Right ventricle myocardium inferior (tissue), 1 donor: Measurements from ENCODE around the gene CAMSAP1. TPM values are rescaled to one million over a fixed set of nuclear protein-coding genes. Genes with fewer than 3 reads are reported as not detected.
A peak's percentile ranks its signal among the peaks of the same experiment; 100 is the strongest.
"Not testable (repeated sequence)": the region's sequence is repeated elsewhere in the genome, so short reads cannot be mapped to it uniquely, and the experiment has no call there.

Experiments used
- ATAC-seq: fragments of 200-7000 bp; cut with Tn5 transposase; one replicate; pipeline ENCODE4 v1.9.1; 2020; ENCODE audit warnings: mild to moderate bottlenecking, moderate library complexity
- DNase-seq: peaks from one replicate; pipeline ENCODE4 v3.0.0; 2021; ENCODE audit errors: missing footprints
- intact Hi-C: fragments of 100-400 bp; cut with DNase I; formaldehyde crosslinking; loops from one replicate; pipeline ENCODE4 v1.11.0; 2022
- total RNA-seq: library from RNA; stranded (reverse); fragmentation: NEBNext Ultra II Directional; extraction: Animal tissue kit (Norgen Biotek cat#: 25700); gene quantifications from one replicate; pipeline ENCODE4 v1.2.1, GENCODE V29; 2021
- donor health status: DM: no; HTN: yes; CAD: no; lungs with severe emphysema.

CAMSAP1 gene
- total RNA-seq, 1 donor from 2014 or later, result 17.6 TPM

DNA sequence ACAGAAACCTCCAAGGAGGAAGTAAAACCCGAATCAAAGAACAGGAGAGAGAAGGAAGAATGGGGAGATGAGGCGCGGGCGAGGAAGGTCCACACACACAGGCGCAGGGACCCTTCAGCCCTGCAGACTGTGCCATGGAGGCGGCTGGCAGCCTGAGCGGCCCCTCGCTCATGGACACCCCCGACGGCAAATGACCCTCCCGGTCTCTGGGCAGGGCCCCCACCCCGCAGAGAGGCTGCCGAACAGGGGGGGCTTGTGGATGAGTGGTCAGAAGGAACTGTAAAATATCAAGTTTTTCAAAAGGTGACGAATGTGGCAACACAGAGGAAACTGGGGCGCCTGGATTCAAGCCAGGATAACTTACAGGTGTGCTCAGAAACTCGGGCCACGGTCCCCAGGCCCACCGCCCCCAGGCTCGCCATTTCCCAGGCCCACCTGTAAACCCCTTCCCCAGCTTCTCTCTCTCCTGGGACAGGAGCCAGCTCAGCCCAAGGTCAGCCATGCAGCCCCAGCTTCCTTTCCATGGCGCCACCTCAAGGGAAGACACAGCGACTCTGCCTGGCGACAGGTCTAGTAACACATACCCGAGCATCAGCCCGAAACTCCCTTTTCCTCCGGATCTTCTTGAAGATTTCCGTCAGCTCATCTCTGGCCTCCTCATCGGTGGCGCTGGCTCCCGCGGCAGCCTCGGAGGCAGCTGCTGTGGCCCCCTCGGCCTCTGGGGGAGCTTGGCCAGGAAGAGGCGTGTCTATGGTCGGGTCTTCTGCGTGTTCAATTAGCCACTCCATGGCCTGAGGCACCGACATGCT, 37.3 kb upstream of the CAMSAP1 start:
- DNase-seq (peak; percentile 31), ATAC-seq (no peak)
- intact Hi-C loops, result loop anchor here (5.0 to 10.0 kb wide), 2 partner anchors 37 to 80 kb away; partner anchors contain the start of gene CAMSAP1

- intact Hi-C loops, result loop anchor here (10.0 kb wide), 1 partner anchor 79 kb away; no protein-coding TSS in a partner anchor
- ATAC-seq, DNase-seq: not testable (repeated sequence)
Observed at GRCh38 chr9:135943604-135944003, 36.3 kb upstream of the CAMSAP1 start.

GRCh38 chr9:135941288-135941995, 34.1 kb upstream of the CAMSAP1 start:
- DNase-seq, result no peak
- intact Hi-C loops, result loop anchor here (10.0 kb wide), 1 partner anchor 77 kb away; no protein-coding TSS in a partner anchor
- no peak for ATAC-seq

DNA sequence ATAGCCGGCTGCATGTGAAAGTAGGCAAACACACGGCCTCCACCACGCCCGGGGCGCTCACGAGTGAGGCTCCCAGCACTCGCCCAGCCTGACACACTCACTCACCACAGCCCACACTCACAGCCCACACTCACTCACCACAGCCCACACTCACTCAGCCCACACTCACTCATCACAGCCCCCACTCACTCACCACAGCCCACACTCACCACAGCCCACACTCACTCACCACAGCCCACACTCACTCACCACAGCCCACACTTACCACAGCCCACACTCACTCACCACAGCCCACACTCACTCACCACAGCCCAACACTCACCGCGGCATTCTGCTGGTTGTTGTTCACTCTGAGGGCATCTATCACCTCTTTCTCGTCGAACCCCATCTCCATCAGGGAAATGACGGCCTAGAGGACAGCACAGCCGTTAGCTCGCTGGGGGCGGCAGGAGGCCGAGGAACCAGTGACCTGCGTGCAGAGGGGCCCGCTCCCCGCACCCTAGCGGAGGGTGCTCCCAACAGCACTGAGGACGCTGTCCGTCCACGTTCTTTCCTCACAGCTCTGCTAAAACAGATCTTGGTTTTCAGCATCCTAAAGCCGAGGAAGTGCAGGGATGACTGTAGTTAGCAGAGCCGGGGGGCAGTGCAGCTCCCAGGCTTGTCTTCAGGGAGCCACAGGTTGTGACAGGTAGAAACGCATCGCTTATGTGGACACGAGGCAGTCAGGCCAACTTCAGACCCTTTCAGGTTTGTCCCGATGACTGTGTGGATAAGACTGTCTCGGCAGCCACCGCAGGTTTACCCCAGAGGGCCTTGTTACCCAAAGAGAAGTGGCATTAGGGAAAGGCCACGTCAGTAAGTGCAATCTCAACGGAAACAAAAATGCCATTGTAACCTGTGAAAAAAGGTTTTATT, 32.3 kb upstream of the CAMSAP1 start:
- intact Hi-C loops, result loop anchor here (10.0 kb wide), 1 partner anchor 75 kb away; no protein-coding TSS in a partner anchor
- ATAC-seq (no peak), DNase-seq (no peak)

DNA sequence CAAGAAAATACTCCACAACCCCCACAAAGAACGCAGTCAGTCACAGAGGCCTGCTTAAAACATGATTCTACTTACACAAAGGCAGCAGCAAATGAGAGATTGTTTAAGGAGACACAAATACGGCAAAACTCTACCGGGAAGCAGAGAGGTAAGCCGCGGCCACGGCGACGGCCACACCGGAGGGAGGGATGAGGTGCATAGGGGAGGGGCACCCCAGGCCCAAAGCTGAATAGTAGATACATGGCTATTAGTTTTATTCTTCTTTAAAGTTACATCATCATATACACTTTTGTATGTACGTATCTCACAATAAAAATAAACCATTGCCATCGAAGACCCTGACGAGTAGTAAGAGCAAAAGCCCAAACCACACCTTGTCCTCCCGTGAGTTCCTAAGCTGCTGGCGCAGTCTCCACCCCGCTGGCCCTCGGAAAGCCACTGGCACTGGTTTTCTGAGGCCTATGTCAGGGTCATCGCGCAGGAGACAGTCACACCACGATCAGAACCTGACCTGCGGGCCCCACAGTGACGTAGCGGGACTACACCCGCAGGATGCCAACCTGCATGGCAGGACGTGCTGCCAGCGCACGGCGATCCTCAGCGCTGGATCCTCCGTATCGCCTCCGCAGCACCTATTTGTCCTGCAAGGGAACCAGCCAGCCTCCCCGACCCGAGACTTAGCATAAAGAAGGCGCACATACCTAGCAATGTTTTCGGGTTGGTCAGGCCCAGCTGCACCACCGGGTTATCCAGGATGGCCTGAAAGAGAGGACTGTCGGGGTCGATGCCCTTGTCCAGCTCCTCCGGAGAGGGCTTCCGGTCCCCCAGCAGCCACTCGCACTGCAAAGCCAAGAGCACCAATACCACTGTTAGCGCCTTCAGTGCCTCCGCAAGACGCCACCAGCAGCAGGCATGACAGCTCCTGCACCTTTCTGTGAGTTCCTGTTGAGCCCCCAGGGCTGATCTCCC, 30.5 kb upstream of the CAMSAP1 start:
- intact Hi-C loops, result no loop called here
- DNase-seq (no peak), ATAC-seq (no peak)

DNA sequence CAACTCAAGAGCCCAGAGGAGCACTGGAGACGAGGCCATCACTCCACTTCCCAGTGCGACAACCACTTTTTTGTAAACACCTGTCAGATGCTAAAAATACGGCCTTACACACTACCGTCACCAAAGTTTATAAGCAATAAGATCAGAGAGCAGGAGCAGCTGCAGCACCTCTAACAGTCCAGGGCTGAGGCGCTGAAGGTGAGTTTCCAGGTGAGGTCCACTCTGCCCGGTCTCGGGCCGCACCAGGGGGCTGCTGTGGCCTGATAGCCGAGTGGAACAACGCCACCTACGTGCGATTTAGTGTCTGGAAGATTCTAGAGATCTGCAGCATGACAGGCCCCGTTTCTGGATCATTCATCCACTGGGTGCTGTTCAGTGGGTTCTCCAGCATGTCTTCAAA, 25.8 kb upstream of the CAMSAP1 start:
- intact Hi-C loops, result no loop called here
- no peak for ATAC-seq
- no peak for DNase-seq

GRCh38 chr9:135932656-135933055, 25.3 kb upstream of the CAMSAP1 start:
- DNase-seq (no peak), ATAC-seq (no peak)
- intact Hi-C loops, result no loop called here

DNA sequence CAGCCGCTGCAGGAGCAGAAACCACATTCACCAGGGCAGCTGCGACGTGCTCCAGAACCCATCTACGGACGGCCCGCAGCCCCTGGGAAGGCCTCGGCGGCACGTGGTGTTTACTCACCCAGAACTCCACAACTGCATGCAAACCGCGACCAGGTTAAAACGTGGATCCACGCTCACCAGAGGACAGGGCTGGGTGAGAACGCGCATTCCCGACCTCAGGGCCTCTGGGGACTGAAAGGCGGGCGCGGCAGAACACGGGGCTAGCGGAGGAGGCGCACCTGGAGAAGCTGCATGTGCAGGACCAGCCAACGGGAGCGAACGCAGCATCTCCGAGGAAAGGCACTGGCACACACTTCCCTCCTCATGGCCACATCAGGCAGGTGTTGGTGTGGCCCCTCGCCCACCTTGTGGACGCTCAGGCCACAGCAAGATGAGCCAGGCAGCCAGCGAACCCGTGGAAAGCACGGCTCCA, 24.0 kb upstream of the CAMSAP1 start:
- no peak for ATAC-seq
- no peak for DNase-seq
- intact Hi-C loops, result no loop called here

GRCh38 chr9:135930446-135931345, 23.4 kb upstream of the CAMSAP1 start:
- no peak for DNase-seq
- intact Hi-C loops, result no loop called here
- no peak for ATAC-seq

- intact Hi-C loops, result no loop called here
Observed at GRCh38 chr9:135929656-135930445, 22.5 kb upstream of the CAMSAP1 start.

DNA sequence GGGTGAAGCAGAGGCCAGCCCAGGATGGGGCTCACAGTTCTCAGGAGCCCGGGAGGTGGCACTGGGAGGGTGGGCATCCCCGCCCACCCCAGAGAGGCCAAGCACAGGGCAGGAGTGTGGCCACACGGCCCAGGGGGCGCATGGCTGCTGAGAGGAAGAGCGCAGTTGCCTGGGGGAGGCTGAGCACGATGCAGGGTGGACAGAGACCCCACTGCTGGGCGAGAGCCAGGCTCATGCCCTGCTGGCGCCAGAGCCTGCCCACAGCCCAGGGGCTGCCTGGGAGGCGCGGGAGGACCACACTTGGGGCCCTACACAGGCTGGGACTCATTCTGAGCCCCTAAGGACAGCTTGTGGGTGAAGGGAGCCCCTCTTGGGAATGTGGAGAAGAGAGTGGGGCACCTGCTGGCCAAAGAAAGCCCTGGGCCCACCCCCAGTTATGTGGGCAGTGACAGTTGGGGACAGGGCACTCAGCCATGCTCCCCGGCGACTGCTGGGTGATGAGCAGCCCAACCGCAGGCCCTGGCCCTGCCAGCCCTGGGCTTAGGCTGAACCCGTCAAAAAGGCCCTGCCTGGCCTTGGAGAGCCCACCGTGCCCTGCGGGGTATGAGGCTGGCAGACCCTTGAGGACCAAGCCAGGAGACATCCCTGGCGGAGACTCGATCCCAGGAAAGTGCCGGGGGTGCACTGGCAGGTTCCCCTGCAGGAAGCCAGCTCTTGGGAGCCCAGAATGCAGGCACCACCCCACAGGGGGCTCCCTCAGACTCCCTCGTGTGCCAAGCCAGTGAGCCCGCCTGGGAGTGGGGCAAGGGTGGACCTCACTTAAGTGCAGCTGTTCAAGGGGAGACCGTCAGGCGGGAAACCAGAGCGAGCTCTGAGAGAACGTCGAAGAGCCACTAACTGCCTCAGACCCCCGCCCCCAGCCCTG, 21.6 kb upstream of the CAMSAP1 start:
- no peak for ATAC-seq
- peak; percentile 57 for DNase-seq
- intact Hi-C loops, result no loop called here

More at GRCh38 chr9:135929656-135930445, 22.5 kb upstream of the CAMSAP1 start:
- no peak for ATAC-seq
- DNase-seq, result no peak

DNA sequence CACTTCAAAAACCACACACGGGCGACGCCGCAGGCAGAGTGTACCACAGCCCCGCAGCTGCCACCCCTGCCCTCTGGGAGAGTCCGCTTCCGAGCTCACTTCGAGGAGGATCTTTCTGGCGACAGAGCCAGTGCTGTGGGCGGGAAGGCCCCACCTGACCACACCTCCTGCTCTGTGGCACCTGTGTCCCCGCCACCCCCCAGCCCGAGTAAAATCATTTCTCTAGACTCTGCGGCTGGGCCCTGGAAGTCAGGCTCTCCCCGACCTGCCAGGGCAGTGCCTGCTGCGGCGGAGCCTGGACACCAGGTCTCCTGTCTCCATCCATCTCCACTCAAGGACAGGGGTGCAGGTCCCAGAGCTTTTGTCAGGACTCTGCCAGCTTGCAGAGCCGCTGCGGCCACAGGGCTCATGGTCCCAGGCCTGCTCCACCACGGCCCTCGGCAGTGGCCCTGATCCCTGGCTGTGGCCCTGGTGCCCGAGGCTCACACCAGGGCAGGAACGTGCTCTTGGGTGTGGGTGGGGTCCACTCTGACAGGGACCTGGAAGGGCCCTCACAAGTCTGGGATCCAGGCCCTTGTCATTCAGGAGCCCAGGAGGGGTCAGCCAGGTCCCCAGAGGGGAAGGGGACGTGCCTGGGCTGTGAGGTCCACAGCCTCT, 20.9 kb upstream of the CAMSAP1 start:
- intact Hi-C loops, result no loop called here
- ATAC-seq (no peak), DNase-seq (peak; percentile 39)

DNA sequence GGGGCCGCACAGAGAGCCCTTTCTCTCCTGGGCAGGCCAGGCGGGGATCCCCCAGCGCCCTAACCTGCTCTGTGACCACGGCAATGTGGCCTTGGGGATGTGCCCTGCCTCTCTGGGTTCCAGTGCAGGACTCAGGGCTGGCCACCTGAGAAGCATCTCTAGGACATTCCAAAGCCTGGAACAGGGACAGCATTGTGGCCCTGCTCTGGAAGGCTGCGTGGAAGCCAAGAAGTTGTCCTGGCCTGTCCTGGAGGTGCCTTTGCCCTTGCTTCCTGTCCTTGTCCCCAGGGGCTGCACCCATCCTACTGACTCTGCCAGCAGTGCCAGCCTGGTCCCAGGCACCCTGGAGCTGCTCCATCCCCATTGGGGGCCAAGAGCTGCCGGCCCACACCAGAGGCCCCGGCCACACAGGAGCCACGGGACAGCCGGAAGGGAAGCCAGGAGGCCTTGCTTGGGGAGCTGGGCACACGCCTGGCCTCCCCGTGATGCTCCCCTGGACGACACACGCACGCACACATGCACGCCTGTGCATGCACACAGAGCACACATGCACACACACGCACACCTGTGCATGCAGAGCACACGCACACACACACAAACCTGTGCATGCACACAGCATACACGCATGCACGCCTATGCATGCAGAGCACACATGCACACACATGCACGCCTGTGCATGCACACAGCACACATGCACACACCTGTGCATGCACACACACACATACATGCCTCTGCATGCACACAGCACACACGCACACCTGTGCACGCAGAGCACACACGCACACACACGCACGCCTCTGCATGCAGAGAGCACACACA, 20.1 kb upstream of the CAMSAP1 start:
- ATAC-seq, result peak; percentile 12
- no peak for DNase-seq
- intact Hi-C loops, result no loop called here
